Stimulated activated CD4-positive, alpha-beta T cell treated with anti-CD3 and anti-CD28 coated beads, Interleukin-1b, Interleukin-23, amount 100 ng/mL, for 48 hours (primary cell): Measurements from ENCODE around the gene EIF1.
A peak's percentile ranks its signal among the peaks of the same experiment; 100 is the strongest.
"Not testable (repeated sequence)": the region's sequence is repeated elsewhere in the genome, so short reads cannot be mapped to it uniquely, and the experiment has no call there.

Experiments
- DNase-seq: peaks from one replicate; pipeline ENCODE4 v3.0.0-alpha.2; 2020

EIF1 gene

DNA sequence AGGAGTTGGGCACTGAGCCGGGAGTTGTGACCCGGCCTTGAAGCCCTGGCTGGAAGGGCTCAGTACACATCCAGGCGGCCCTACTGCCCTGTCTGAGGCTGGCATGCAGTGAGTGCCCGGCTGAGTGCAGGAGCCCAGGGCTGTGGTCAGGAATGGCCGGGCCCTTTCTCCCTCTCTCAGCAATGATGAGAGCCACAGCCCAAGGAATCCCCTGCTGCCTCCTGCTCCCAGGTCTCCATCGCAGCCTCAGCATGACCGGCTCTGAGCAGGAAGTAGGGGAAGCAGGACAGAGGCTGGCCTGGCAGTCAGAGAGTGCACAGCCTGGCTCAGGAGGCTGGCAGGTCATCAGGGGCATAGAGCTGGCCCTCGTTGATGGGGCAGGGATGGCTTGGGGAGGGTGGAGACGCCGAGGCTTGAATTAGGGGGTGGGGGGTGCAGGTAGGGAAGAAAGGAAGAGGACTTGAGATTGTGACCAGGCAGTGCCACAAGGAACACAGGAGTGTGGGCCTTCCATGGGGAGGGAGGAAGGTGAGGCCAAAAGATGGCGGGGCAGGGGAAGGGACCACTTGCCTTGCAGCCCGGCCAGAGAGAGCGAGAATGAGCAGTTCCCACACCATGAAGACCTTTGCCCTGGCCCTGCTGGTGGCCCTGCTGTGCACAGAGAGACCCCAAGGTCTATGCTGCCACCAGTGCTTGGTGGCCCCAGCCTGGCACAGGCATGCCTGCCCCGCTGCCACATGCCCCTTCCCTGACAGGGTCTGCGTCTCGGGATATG, 32.2 kb upstream of the EIF1 start:
- DNase-seq: no peak

DNA sequence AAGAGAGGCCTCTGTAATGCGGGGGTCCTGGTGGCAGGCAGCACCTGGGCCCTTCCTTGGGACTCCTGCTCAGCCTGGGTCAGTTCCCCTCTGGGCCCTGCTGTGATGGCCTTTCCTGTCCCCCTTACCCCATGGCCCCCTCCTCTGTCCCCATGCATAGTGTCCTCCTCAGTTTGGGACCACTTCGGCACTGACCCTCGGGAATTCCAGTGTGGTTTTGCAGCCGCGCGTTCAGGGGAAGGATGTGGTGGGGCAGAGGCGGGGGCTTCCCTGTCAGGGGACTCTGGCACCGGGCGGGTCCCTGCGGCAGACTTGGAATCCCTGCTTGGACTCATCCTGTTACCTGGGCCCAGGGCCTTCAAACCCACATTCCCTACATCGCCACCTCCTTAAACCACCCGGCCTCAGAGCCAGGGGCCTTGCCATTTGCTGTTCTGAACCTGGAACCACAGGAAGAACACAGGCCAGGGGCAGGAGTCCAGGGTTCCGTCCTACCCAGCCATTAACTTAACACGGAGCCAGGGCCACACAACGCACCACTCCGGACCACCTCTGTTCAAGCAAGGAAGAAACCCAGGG, 31.4 kb upstream of the EIF1 start:
- no peak for DNase-seq

DNA sequence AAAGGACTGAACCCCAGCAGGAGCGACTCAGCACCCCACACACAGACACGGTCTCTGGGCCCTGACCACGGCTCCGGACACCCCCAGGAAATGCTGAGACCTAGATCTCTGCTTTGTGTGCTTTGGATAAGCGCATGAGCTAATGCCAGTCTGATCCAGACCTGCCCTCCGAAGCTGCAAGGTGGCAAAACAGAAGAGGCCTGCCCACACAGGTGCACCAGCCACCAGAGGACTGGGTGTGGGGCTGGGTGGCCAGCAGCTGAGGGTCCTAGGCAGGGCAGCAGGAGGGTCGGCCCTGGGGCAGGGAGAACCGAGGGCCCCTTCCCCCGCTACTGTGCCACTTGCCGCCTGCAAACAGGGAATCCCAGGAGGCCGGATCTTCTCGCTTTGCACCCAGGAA, 30.7 kb upstream of the EIF1 start:
- no peak for DNase-seq

DNA sequence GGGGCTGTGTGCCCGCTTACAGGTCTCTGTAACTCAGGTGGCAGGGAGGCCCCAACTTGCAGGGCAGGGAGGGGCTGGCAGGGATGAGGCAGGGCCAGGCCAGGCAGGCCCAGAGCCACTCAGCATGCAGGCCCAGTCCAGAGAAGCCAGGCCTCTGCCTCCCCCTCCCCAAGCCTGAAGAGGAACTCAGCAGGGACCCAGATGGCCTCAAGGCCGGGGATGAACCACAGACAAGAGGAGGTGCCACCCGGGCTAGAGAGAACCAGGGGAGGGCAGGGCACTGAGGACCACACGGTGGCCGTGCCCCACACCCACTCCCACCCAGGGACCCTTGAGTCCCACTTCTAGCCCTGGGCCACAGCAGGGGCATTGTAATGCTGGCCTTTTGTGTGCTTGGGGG, 29.8 kb upstream of the EIF1 start:
- DNase-seq: no peak

DNA sequence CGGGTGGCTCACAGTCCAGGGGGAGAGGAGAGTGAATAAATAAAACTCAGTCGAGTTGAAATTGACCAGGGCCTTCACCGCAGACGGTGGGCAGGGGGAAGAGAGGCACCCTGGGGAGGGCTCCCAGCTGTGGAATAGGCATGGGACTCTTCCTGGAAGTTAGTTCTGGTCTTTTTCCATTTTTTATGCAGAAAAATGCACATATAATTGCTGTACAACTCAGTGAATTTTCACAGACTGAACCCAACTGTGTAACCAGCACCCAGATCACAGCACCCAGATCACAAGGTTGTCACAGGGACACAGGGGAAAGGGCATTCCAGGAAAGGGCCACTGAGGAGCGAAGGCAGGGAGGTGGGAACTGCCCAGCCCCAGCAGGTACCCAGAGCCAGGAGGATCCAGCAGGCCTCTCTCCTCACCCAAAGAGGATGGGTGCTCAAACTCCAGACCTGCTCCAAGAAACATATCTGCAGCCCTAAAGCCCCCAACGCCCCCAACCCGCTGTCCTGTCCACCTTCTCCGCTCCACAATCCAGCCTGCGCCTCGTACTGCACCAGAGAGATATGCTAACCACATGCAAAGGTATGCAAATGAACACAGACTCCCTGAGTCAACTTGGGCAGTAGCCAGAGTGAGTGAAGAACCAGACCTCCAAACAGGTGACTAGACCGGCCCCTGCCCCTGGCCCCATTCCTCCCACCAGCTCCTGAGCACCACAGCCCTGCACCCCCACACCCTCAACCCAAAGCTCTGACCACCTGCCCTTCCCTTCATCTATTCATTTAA, 29.1 kb upstream of the EIF1 start:
- no peak for DNase-seq

DNA sequence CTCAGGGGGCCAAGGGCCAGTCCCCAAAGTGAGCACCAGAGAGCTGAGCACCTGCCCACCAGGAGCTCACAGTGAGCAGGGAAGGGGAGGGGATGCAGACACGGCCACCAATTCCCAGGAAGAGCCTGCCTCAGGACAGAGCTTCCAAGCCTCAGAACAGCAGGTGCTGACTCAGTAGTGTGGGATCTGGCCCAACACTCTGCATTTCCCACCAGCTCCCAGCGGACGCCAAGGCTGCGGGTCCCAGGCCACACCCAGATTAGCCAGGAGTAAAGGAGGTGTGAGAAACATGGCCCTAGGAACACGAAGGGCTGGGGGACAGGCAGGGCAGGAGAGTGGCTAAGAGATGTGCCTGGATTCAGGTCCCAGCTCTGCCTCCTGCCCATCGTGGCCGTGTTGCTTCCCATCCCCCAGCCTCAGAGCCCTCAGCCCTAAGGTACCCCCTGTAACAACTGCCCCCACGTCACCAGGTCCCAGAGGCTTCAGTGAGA, 28.4 kb upstream of the EIF1 start:
- DNase-seq: no peak

DNA sequence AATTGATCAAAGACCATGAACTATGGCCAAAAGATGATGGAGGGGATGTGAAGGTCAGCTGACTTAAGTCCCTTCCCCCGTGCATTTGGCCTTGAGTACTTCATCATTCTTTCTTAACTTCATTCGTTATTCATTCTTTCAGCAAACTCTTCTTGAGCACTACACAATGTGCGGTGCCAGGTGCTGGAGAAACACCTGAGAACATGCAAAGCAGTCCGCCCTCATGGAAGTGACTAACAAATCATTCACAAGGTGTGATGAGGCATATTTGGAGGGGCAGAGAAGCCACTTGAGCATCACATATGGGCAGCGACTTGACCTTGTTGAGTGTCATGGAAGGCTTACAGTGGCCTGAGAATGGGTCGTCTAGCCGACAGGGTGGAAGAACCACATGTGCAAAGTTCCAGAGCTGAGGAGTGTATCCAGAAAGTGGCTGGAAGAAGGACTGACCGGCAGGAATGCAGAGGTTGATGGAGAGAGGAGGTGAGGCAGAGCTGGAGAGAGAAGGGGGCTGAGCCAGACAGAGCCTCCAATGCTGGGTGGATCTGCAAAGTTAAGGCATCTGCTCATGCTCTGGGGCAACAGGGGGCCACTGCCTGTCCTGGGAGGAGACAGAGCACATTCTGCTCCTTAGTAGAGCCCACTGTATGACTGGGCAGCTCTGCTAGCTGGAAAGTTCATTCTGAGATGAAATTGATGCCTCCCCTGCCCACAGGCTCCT, 25.1 kb upstream of the EIF1 start:
- no peak for DNase-seq

DNA sequence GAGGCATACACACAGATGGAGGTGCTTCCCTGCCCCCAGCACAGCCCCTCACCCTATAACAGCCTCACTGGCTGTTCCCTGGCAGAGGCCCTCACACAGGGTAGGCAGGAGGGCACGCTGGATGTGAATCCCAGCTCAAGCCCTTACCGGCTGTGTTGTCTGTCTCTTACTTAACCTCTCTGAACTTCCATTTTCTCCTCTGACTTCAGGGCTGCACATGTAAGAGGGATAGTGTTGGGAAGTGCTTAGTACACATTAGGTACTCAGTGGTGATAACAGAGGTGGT, 24.6 kb upstream of the EIF1 start:
- no peak for DNase-seq

DNA sequence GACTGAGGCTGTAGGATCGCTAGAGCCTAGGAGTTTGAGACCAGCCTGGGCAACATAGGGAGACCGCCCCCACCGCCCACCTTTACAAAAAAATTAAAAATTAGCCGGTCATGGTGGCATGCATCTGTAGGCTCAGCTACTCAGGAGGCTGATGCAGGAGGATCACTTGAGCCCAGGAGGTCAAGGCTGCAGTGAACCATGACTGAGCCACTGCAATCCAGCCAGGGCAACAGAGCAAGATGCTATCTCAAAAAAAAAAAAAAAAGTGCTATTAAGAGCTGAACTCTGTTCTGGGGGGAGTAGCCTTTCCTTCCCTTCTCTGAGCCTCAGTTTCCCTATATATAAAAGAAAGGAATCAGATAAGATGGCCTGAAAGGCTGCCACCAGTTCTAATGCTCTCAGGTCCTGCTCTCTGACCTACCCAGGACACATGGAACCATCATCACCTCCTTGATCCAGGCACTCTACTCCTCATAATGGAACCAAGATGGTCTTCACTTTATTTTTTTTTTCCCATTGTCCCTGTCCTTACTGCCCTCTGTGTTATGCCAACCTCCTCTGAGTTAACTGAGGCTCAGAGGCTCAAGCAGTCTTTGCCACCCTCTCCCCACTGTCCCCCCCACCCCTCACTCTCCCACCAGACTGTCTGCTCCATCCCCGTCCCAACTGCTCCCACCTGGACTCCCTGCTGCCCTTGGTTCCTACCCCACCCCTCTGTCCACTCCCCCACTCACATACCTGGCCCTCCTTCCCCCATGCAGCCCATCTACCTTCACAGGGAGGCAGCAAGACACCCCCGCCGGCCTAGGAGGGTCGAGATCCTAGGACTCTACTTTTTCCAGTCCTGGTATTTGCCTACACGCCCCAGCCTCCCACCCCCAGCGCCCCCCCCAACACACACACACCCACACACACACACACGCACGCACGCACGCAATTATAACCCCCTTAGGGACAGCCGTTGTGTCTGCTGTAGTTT, 23.8 kb upstream of the EIF1 start:
- DNase-seq: no peak

DNA sequence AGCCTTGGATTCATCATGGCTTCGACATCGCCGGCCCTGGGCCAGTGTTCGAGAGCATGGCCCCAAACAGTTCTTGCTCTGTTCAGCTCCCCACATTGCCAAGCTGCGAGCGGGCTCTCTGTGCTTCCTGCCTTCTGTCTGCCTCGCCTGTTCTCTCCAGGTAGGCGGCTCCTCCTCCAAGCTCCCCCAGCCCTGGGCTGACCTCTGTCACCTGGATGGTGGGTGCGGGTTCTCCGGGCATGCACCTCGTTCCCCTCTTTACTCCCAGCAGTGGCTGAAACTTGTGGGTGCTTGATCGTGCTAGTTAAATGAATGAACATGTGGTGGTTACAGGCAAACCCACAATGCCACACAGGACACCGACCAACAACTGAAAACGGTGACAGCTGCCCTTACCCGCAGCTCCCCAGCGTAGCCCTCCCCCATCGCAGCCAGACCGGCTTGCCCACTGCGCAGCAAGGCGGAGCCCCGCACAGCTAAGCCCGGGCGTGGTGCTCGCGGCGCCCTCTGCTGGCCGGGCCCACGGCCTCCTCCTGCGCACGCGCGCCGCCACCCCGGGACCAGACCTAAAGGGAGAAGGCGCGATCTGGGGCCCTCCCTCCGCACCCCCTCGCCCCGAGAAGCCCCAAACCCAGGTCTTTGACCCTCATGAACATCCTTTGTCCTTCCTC, 23.0 kb upstream of the EIF1 start:
- peak; percentile 90 for DNase-seq

DNA sequence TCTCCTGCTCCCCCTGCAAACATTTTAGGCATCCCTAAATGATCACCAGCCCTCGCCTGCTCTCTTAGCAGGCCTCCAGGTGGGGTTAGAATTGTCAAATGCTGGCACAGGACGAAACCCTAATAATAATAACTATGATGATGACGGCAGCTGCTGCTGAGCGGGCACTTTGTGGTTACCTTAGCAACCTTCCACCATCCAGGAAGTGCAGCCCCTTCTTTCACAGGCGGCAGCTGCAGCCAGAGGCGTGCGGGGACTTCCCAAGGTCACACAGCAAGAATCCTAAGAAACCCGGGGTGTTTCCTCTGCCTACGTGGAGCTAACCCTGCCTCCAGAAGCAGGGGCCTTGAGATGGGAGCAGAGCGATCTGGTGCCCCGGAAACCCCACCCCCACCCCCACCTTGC, 22.4 kb upstream of the EIF1 start:
- peak; percentile 72 for DNase-seq

DNA sequence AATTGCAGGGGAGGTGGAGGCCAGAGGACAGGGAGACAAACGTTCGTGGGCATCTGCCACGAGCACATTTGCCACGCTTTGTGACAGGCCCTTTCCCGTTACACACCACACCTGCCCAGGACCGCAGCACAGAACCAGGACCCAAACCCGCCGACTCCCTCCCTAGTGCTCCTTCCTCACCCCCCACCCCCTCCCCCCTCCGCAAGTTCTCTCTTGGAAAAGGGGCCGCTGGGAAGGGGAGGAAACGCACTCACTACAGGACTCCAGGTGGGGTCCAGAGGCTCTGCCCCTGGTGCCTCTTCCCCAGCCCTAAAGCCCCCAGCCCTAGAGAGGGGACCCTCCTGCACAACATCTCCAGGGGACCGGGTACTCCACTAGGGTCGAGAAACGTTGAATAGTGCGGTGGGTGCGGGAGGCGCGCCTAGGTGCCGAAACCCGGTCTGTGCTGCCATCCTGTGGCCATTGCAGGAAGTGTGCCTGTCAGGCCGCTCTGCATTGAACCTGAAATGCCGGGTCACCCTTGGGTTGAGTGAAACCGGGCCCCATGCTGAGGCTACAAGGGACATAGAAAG, 21.9 kb upstream of the EIF1 start:
- DNase-seq: peak; percentile 90

DNA sequence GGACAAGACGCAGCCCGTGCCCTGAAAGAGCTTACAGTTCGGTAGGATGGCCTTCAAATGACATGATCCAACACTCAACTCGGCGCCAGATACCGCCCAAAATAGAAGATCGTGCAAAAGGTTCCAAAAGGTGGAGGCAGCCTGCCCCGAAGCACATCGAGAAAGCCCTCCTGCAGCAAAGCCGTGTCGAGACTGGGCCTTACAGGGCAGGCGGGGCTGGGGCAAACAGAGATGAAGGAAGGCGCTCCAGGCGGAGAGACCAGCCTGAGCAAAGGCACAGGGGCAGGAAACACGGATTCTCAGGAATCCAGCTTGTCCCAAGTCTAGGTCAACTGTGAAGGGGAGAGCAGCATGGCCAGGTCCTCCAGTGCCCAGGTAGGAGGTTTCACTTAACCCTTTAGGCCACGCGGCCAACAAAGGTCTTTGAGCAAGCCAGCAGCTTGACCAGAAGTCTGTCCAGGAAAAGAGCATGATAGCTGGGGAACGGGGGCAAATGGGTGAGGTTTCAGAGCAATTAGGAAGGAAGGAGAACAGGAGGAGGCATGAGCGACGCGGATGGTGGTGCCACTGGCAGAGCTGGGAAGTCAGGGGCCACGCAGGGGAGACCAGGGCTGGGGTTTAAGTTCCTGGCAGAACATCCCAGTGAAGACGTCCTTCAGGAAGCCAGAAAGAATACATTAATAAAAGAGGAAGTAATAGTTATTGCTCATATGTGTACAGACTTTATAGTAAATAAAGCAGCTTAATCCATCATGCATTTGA, 21.2 kb upstream of the EIF1 start:
- no peak for DNase-seq

DNA sequence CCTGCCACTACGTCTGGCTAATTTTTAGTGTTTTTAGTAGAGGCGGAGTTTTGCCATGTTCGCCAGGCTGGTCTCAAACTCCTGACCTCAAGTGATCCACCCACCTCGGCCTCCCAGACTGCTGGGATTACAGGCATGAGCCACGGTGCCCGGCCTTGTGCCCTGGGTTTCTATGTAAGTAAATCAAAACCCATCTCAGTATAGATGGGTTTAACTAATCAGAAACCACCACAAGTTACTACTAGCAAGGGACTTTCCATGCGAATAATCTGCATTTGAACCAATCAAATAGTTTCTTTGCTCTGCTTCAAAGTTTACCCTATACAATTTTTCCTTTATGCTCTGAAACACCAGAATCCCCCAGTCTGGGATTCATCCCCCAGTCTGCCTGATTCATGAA, 16.5 kb upstream of the EIF1 start:
- DNase-seq: peak; percentile 36

DNA sequence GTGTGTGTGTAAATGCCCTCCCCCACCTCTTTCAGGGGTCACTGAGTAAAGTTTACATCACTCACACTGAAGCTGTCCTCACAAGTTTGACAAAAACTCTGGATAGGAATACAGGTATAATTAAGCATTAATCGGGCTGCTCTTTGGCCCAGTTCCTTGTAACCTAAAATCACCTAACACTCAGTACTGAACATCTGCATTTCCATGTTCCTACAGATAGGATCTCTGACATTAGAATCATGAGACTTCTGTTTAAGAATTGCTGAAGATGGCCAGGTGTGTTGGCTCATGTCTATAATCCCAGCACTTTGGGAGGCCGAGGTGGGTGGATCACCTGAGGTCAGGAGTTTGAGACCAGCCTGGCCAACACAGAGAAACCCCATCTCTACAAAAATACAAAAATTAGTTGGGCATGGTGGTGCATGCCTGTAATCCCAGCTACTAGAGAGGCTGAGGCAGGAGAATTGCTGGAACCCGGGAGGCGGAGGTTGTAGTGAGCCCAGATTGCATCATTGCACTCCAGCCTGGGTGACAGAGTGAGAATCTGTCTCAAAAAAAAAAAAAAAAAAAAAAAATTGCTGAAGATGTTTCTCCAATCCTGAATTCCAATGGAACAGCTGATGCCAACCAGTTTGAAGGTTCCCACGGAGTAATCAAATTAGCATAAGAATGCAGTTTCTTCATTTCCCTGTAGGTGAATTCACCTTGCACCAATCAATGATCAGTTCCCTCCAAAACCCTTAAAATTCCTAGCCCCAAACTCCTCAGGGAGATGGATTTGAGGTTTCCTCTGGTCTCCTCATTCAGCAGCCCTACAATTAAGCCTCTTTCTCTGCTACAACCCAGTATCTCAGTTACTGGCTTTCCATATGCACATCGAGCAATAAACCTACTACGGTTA, 13.3 kb upstream of the EIF1 start:
- DNase-seq: not testable (repeated sequence)

DNA sequence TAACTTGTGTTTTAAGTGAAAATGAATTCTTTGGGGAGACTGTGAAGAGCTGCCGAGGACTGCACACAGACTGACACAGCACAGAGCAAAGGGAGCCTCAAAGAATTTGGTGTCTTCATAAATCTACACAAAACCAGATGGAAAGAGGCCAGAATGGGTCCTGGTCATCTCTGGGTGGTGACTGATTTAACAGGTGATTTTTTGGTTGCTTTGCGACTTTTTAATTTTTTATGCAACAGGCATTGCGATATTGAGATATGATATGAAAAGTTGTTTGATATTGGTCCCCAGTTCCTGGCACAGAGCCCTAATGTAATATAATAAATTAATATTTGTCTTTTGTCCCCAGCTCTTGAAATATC, 12.6 kb upstream of the EIF1 start:
- DNase-seq: no peak

DNA sequence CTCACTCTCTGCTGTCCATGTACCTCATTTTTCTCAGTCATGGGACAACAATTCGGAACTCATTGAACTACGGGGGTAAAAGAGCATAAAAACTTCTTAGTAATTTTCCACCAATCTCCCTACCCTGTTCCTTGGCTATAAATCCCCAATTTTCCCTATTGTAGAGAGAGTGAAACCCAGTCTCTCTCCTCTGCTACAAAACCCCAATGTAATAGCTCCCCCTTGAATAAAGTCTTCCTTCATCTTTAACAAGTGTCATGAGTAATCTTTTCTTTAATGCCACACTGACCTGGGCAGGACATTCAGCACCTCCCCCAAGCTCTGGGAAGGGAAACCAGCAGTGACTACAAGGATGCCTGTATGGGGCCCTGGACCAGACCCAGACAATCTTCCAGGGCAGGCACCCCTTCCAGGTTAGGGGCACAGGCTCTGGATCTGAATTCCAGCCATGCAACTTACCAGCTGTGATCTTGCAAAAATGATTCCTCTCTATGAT, 10.2 kb upstream of the EIF1 start:
- no peak for DNase-seq

DNA sequence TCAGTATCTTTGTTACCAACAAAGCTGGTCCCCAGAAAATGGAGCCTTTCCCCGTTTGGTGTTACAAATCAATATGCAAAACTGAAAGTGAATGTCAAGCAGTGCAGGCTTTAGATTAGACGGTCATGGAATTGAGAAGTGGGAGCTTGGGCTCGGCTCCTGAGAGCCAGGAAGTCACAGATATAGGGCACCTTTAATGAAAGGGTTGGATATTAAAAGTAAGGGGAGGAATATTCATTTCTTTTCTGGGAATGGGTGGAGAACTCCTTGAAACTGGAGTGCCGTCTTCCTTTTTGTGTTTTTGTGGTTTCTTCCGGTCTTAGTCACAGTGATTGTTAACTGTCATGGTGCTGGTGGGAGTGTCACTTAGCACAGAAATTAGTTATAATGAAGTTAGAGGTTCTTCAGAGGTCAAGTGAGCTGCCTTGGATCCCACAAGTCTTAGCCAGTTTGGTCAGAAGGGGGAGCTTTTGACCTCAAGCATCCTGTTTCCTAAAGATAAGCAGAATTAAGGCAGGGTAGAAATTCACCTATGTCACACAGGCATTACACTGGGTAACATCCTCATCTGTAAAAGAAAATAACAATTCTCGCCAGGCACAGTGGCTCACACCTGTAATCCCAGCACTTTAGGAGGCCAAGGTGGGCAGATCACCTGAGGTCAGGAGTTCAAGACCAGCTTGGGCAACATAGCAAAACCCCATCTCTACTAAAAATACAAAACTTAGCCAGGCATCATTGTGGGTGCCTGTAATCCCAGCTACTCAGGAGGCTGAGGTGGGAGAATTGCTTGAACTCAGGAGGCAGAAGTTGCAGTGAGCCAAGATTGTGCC, 9.6 kb upstream of the EIF1 start:
- peak; percentile 71 for DNase-seq
